ENCODE measurements around the gene ZFAND6.

ZFAND6 gene

DNA sequence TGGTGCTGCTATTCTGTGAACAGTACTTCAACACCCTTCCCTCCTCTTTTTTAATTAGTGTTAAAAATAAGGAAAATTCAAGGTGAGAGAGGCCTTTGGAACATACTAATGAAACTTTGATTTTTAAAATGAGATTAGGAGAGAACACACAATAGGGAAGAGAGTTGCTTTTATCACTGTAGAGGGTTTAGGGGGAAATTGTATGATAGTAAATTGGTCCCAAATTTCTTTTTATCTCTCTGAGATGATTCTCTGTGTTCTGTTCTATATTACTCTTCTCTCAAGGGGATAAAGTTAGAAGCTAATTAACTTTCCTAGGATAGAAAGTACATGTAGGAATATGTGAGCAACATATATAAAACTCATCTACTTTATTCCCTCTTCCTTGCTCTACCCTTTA lies 40.8 kb downstream of the ZFAND6 start:
- no peak overlapping the region for H3K27ac ChIP-seq
- TF ChIP-seq, protein P1, sequence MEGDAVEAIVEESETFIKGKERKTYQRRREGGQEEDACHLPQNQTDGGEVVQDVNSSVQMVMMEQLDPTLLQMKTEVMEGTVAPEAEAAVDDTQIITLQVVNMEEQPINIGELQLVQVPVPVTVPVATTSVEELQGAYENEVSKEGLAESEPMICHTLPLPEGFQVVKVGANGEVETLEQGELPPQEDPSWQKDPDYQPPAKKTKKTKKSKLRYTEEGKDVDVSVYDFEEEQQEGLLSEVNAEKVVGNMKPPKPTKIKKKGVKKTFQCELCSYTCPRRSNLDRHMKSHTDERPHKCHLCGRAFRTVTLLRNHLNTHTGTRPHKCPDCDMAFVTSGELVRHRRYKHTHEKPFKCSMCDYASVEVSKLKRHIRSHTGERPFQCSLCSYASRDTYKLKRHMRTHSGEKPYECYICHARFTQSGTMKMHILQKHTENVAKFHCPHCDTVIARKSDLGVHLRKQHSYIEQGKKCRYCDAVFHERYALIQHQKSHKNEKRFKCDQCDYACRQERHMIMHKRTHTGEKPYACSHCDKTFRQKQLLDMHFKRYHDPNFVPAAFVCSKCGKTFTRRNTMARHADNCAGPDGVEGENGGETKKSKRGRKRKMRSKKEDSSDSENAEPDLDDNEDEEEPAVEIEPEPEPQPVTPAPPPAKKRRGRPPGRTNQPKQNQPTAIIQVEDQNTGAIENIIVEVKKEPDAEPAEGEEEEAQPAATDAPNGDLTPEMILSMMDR (IDR thresholded peaks at IDR 0.05) = no peak
- no peak for TF ChIP-seq ZFX (IDR thresholded peaks at IDR 0.05; ENCODE audit: borderline replicate concordance)

DNA sequence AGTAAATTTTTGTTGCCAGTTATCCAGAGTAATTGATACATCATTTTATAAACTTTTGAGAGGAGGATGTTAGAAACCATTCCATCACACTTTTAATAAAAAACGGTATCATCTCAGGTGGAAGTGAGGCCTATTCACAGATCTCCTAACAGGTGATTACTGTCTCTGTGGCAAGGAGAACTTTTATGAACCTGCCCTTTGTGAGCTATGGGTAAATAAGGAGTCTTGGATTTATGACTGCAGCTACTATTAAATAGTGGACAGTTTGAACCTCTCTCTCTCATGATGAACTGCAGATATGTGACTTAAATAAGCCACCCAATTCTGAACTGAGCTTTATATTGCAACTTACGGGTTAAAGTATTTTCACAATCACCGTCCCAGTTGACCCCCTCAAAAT lies 45.7 kb downstream of the ZFAND6 start:
- TF ChIP-seq, protein P1 (IDR thresholded peaks at IDR 0.05) = no peak
- TF ChIP-seq ZFX (IDR thresholded peaks at IDR 0.05; ENCODE audit: borderline replicate concordance) = no peak
- H3K27ac ChIP-seq = no peak overlapping the region

DNA sequence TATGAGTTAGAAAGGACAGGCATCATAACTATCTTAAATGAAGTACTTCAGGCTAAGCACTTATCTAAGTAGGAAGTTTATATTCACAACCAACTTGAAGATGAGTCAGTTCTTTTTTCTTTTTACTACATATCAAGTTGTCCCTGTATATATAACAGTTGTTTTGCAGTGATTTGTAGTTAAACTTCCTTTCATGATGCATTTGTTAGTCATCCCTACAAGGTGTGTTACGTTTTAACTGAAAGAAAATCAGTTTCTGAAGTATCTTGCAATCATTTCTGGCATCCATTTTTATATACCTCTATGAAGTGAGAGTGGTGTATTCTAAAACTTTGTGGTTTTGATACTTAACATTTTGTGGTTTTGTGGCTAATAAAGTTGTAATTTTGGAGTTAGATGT lies 46.1 kb downstream of the ZFAND6 start:
- no peak for TF ChIP-seq ZFX (IDR thresholded peaks at IDR 0.05; ENCODE audit: borderline replicate concordance)
- TF ChIP-seq, protein P1 (IDR thresholded peaks at IDR 0.05) = no peak
- no peak overlapping the region for H3K27ac ChIP-seq

DNA sequence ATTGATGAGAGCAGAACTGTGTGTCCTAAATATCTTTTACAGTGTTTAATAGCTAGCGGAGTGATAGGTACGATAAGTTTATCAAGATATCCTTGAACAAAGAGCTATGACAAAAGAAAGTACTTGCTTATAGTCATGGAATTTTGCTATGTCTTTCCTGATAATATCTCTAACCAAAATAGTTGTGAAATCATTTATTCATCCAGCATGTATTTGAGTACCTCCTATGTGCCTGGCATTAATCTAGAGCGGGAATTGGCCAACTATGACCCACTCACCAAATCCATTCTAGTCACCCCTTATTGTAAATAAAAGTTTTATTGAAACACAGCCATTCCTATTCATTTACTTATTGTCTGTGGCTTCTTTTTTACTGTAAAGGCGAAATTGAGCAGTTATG lies 46.6 kb downstream of the ZFAND6 start:
- TF ChIP-seq, protein P1 (IDR thresholded peaks at IDR 0.05) = no peak
- no peak for TF ChIP-seq ZFX (IDR thresholded peaks at IDR 0.05; ENCODE audit: borderline replicate concordance)
- H3K27ac ChIP-seq = no peak overlapping the region

DNA sequence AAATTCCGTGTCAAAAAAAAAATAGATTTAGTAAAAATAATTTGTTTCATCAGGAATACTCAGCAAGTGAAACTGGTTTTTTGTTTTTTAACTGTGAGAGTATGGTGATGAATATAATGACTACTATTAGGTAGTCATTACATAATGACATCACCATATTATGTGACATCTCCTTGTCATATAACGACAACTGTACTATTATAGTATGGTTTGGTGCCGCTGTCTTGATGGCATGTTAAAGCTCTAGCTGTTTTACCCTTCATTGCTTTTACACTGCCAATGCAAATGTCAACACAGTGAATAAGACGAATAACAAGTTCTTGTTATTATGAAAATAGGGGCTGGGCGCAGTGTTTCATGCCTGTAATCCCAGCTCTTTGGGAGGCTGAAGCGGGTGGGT lies 47.7 kb downstream of the ZFAND6 start:
- H3K27ac ChIP-seq = no peak overlapping the region
- TF ChIP-seq, protein P1 (IDR thresholded peaks at IDR 0.05) = no peak
- TF ChIP-seq ZFX (IDR thresholded peaks at IDR 0.05; ENCODE audit: borderline replicate concordance) = no peak

DNA sequence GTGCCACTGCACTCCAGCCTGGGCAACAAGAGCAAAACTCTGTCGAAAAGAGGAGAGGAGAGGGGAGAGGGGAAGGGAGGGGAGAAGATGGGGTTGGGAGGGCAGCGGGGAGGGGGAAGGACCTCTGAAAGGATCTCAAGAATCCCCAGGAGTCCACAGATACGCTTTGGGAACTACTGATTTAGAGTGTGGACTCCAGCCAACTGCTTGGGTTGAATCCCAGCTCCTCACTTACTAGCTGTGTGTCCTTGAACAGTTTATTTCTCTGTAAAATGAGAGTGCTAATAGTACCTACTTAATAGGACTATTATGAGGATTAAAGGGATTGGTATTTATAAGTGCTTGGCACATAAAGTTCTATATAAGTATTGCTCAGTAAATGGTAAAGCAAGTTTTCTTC lies 48.3 kb downstream of the ZFAND6 start:
- TF ChIP-seq, protein P1 (IDR thresholded peaks at IDR 0.05) = no peak
- no peak for TF ChIP-seq ZFX (IDR thresholded peaks at IDR 0.05; ENCODE audit: borderline replicate concordance)
- H3K27ac ChIP-seq = no peak overlapping the region

DNA sequence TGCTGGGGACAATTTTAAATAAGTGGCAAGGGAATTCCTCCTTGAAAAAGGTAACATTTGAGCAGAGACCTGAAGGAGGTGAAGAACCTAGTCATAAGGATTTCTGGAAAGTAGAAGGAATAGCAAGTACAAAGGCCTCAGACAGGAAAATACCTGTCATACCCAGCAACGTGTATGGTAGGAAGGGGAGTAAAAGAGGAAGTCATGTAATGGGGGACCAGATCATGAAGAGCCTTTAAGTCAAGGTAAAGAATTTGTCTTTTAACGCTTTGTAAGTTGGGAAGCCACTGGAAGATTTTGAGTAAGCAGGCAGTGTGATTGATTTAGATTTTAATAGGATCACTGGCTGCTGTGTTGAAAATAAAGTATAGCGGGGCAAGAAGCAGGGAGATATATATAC lies 49.9 kb downstream of the ZFAND6 start:
- H3K27ac ChIP-seq = no peak overlapping the region

More for the DNA sequence above, 49.9 kb downstream of the ZFAND6 start:
- no peak for TF ChIP-seq ZFX (IDR thresholded peaks at IDR 0.05; ENCODE audit: borderline replicate concordance)
- TF ChIP-seq, protein P1 (IDR thresholded peaks at IDR 0.05) = no peak
